GM21423 (cell line): ENCODE data around the gene TENM4.

ENCODE experiments used
- ATAC-seq: cut with Tn5 transposase; IDR thresholded peaks from one replicate; pipeline ENCODE4 v1.9.1; 2021; ENCODE audit warnings: mild to moderate bottlenecking, moderate library complexity; ENCODE audit not compliant: unreplicated experiment

TENM4 gene

DNA sequence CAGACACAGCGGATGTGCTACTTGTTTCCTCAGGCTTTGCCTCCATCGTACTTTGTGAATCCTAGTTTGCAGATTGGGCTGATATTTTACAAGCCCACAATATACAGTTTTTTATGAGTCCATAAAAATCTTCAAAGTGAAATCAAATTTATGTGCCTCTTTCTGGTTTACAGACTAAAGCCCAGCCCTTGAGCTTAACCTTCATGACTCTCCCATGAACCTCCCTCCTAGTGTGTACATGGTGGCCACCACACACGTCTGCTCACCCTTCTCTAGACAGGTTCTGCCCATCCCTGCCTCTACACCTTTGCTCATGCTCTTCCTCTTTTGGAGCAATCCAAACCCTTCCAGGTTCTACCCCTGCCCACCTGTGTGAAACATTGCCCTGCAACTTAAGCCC lies 129.4 kb downstream of the TENM4 start:
- ATAC-seq, result no peak

DNA sequence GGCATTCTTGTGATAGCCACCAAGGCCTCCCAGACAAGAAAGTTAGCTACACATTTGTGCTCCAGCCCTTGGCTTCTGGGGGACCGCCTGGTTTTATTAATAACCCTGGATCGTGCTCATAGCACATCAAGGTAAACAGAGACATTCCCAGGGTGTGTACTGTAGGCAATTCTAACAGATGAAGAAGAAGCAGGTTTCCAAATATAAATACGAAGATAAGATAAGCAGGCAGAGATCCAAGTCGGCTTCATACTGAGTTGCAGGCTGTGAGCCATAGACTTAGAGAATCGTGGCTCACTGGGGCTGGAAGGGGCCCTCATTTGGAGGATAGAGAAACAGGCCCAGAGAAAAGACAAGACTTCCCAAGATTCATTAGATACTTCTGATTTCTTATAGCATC lies 131.4 kb downstream of the TENM4 start:
- ATAC-seq, result no peak

DNA sequence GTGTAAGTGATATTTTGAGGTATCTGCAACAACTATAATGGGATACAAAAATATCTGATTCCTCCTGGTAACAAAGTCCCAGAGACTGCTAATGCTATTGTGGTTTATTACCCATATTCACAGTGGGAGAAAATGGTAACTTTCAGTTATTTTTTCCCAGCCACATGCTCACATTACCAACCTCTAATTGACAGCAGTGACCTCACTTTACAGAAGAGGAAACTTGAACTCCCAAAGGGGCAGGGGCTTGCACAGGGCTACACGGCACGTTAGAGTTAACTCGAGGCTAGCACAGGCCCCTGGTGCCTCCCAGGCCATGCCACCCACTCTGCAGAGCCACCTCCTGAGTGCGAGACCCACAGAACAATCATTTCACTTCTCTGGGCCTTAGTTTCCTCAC lies 132.4 kb downstream of the TENM4 start:
- no peak for ATAC-seq

DNA sequence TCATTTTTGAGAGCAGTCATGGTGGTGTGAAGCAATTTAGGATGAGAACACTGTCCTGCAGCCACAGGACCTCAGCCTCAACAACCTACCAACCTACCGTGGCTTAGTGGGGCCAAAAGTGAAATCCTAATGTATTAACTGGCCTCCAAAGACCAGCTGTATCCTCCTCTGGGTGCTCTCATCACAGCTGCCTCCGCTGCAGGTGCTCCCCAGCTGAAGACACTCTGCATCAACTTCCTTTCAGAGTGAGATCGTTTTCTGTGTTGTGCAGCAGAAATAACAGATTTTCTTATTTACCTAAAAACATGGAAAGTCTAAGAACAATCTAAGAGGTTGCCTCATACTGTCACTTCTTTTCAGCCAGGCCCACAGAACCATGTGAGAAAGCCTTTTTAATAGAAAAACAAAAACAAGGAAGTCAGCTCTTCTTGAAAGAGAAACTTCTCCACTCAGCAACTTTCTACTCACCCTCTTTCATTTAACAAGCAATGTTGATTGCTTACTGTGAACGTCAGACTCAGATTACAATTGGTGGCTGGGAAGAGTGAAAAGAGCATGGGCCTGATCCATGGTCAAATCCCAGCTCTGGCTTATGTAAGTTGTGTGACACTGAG lies 136.1 kb downstream of the TENM4 start:
- ATAC-seq, result no peak

DNA sequence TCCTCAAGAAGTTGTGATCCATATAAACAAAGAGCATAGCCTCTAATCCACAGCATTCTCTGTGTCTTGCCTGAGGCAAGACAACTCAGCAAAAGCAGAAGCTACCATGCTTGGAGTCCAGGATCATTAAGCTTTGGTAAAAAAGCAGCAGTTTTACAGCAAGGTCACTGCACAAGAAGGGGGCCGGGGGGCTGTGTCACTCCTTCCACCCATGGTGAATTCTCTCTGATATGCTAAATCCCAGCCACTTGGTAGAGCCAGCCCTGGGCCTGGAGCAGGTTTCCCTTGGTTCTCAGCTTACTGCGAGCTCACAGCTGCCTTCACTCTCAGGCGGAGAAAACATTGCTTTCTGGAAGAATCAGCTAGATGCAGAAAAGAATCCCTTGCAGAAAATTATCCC lies 144.7 kb downstream of the TENM4 start:
- ATAC-seq, result no peak

DNA sequence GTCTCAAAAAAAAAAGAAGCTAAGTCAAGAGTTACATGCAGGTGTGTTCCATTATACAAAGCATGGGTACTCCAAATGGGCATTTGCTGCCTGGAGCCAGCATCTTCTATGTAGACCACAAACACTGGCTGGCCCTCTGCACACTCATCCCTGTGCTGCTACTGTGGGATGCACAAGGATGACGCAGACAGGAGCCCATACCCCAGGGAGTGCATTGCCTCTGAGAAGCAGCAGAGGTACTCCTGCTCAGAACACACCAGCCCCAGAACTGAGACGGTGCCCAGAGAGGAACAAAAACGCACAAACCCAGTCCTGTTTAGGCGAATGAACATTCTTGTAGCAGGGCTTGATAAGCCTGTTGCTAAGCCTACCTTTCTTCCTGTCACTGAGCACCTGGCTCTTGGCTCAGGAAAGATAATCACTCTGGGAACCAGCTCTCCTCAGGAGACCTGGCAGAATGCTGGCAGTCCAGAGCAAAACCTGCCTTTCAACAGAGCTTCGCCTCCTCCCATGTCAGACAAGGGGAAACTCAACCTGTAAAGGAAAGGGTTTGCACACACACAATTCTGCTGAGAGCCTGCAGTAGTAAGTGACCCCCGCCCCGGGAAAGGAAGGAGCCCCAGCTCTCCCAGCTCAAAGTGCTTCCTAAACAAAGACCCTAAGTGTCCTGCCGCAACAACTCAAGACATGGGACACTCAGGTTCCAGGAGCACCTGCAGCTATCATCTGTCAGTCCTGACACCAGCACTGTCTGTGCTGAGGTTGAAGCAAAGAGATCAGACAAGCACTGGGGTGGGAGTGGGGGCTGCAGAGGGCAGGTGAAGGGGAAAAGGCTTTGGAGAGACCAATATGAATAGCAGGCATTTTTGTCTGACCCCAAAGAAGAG lies 145.7 kb downstream of the TENM4 start:
- no peak for ATAC-seq

DNA sequence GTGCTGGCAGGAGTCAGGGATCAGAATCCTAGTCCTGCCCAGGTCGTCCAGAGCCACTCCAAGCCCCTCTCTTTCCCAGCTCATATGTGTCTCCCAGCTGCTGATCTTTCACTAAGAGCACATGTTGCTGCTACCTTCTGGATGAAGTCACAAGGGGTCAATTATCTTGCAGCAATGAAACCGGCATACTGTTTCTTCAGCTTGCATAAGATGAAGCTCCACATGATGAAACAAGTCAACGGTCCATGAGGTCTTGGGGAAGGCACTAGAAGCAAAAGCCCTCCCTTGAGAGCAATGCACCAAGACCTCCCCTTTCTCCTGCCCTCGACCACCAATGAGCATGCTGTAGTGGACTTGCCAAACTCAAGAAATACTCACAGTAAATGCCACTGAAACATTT lies 148.9 kb downstream of the TENM4 start:
- ATAC-seq, result no peak

DNA sequence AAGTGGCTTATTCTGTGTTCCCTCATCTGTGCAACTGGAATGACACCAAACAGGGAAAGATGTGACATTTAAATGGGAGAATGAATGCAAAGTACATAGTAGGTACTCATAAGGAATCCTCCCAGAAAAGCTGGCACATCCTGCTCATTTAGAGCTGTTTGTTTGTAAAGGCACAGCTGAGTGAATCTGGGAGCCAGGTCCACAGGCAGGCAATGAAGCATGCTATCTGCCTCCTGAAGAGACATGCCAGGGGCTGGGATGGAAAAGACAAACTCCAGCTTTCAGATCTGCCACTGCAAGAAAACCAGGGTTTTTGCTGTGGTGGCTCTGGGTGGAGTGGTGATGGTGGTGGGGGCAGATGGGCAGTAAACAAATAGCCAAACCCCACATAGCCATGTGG lies 150.1 kb downstream of the TENM4 start:
- ATAC-seq, result no peak

DNA sequence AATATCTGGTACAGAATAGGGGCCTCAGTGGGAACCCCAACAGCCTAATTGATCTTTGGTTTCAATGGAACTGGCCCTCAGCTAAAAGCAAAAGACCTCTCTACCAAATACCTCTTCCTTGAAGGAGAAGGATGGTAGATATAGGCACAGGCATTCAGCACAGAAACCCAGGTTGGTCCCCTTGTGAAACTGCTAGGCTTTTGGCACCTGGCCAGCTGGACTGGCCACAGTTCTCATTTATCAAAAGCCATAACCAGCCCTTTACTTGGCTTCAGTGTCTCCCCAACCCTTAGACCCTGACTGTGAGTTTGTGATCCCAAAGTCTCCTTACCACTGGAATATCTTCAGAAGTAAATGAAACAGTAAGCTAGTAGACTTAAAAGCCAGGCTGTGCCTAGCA lies 152.9 kb downstream of the TENM4 start:
- no peak for ATAC-seq

DNA sequence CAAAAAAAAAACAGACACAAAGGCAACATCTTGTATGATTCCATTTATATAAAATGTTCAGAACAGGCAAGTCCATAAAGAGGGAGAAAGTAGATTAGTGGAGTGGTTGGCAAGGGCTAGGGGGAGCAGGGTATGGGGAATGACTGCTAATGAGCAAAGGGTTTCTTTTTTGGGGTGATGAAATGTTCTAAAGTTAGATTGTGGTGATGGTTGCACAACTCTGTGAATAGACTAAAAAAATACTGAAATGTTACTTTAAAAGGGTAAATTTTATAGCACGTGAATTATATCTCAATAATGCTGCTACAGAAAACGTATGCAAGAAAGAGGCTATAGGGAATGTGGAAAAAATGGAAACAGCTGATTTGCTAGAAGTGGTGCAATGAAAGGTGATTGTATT lies 155.1 kb downstream of the TENM4 start:
- no peak for ATAC-seq

DNA sequence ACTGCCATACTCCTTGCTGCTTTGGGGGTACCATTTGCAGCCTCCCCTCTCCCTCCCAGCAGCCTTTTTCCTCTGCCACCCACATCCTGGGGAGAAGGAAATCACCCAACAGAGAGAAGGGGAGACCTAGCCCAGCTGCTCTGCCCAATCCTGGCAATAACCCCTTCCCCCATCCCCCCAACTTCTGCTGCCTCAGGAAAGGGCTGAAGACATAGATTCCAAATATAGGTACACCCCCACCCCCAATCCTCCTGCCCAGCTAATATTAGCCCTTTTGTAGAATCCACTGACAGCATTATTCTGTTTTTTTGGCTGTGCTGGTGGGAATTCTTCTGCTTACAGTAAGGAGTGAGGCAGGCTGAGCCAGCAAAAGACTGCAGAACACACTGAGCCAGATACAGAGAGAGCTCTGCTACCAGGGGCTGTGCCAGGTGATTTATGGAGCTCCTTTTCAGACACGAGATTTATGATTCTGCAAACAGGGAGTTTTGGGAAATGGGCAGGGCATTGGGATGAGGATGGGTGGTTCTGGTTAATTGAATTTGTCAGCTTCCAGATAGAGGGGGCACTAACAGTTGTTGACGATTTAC lies 164.0 kb downstream of the TENM4 start:
- no peak for ATAC-seq

DNA sequence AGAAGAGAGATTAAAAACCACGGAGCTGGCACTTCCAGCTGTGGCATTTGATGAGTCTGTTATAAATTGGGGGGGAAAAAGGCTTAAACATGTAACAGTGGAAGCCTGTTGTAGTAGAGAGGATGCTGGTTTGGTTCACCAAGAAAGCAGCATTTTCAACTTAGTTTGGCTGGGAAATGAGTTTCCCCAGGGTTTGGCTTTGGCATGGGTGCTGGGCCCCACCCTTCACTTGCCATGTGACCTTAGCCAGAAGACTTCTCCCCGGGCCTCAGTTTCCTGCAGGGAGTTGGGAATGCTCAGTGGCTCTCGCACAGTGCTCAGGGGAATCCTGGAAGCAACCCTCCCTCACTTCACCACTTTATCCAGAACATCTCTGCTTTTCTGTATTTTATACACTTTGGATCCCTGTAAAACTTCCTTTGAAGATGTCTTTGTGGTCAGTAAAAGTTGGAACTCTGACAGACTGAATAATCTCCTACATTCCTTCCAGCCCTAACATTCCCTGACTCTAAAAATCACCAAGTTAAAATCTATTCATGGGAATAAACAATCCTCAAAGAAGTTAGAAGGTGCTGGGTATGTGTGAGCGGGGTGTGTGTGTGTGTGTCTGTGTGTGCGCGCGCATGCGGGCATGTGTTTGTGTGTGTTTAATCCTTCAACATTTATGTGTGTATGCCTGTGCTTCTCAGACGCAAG lies 166.0 kb downstream of the TENM4 start:
- ATAC-seq, result no peak

DNA sequence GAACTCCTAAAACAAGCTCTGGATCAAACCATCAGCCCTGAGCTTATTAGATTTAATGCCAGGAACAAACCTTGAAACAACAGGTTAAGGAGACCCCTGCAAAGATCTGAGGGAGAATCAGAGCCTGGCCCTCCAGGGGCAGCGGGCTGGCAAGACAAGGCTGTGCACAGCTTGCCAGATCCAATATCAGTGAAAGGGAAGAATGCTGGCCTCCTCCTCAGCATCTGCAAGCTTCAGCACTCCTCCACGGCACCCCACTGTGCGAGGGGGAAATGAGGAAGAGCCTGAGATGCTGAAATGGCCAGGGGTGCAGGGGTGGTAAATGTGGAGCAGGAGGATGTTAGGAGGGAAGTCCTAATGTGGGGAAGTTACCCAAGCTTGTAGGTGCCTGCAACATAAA lies 167.0 kb downstream of the TENM4 start:
- ATAC-seq, result no peak

DNA sequence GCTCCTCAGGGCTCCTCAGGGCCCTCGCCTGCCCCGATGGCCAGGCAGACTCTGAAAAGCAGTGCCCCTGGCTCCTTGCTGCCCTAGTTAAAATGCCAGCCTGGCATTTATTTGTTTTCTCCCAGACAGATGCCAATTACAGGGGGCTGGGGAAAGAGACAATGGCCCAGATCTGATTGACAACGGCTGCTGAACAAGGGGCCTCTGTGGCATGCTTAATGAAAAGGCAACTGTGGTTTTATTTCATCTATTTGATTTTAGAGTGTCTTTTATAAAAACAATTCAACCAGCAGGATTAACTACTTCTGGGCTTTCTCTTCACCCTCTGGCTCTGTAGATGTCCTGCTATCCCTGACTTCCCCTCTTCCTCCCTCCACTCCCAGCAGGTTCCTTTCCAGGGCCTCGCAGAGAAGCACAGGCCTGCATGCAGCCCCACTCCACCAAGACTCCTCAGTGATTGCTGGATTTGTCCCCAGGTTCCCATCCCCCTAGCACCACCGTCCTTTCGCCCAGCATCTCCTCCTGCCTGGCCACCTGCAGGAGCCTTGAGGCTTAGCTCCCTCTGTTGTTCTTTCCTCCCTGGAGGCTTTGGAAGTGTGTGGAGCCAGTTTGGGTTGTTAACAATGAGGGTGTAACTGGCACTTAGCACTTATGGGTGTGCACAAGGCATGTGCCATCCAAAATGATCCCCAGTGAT lies 171.1 kb downstream of the TENM4 start:
- ATAC-seq, result no peak

DNA sequence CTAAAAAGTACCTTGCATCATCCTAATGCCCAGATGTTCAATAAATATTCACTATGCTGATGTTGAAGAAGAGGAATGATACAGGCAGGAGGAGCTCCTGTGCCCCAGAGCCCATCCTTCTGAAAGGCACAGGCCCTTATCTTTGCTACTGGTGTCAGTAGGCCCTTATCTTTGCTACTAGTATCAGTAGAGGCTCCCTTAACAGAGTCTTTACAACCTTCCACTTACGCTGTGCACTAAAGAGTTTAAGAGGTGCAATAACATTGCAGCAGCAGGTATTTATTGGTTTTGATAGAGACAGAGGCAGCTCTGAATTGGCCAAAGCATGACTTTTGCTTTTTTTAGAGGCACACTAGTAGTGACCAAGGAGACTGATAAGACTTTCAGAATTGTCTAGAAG lies 174.4 kb downstream of the TENM4 start:
- no peak for ATAC-seq

DNA sequence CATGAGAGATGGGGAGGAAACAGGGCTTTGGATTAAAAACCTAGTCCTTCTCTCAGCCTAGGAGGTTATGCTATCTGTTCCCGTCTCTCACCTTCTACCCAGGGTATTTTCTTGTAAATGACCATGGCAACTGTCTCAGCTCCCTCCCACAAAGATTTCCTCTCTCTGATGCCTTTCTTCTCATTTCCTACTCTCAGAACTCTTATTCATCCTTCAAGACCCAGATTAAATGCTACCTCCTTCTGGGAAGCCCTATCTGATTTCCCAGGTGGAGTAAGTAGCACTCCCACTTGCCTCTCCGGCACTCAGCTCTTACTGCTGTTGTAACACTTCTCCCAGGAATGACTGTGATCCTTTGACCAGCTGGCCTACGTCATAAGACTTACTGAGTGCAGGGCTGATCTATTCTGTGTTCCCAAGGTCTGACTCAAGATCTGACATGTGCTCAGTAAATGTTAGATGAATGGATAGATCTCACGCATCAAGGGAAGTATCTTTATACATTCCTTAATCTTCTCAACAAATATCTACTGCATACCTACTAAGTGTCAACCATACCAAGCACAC lies 175.0 kb downstream of the TENM4 start:
- ATAC-seq, result no peak

DNA sequence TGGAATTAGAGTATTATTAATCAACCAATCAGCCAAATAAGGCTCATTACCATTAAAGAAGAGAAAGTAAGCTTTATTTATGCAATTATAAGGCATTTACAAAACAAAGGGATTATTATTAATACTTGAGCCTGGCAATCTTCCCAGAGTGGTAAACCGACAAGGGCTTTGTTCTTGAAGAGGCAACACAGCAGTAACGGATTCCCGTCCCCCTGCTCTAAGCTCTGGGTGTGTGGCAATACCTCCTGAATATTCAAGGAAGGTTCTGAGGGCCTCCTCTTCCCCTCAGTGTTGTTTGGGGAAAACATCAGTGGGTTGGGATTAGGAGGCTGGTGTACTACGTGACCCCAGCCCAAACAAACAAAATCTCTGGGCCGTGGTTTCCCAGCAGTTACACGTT lies 176.5 kb downstream of the TENM4 start:
- no peak for ATAC-seq

DNA sequence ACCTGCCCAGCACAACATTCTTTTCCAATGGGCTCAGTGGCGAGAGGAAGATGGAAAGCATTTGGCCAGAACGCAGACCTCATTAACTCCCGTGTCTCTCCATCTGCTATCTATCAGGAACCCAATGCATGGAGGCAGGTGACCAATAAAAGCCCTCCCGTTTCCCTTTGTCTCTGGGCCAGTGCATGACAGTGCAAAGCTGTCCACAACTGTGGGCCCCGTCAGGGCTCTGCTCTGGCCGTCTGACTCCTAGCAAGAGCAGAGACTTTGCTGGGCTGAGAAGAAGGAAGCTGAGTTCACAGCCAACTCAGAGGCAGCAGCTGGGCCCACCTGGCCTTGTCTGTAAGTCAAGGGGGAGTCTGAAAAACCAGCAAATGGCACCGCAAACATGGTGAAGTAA lies 177.8 kb downstream of the TENM4 start:
- ATAC-seq, result no peak

DNA sequence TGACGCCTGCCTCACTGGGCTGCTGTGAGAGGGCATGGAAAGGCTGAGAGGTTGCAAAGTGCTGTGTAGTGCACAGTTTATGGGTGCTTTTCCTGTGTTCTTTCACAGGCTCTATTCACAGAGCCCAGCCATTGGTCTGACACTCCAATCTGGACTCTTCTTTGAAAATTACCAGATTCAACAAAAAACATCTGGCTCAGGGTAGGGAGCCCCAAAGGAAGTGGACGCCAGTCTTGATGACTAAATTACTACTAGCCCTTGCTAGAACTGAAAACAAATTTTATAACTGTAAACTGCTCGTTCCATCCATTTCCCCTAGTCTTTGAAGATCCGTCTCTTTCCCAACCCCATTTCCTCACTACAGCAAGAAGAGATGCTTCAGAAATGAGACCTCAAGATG lies 178.6 kb downstream of the TENM4 start:
- no peak for ATAC-seq

DNA sequence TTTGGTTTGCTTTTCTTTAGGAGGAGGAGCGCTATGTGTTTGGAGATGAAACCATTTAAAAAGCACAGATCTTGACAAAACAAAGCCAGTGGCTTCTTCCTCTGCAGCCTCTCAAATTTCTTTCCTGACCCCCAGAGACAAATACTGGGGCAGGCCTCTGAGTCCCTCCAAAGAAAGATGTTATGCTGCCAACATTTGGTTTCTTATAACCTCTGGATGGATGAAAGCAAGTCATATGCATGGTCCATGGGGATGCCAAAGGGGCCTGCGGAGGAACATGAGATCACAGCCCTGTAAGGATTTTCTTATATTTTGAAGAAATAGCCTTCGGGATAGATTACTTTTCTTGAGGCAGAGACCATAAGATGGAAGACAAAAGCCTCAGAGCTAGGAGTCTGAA lies 179.1 kb downstream of the TENM4 start:
- ATAC-seq, result no peak

DNA sequence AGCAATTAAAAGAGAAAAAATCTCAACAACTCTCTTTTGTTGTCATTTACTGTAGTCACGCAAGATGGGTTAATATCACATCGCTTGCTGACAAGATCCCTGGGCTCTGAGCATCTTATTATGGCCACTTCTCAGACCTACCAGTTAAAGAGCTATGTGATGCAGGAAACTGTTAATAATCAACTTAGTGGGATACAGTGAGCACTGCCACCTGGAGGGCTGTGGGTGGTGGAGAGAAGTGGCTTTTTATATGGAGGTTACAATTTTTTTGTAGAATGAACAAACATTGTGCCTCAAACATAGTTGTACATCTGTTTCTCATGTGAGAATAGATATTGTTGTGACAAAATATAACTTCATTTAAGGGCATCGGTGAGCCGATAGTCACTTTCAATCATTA lies 181.0 kb downstream of the TENM4 start:
- ATAC-seq, result no peak
